Mucosa of descending colon (tissue), 3 donors: ENCODE results near the gene CCDC201. TPM values are rescaled to one million over a fixed set of nuclear protein-coding genes. Genes with fewer than 3 reads are reported as not detected.
"Not testable (repeated sequence)": the region's sequence is repeated elsewhere in the genome, so short reads cannot be mapped to it uniquely, and the experiment has no call there.

Source experiments
- ATAC-seq: fragments of 200-7000 bp; cut with Tn5 transposase; one replicate; pipeline ENCODE4 v1.9.1; 2020; ENCODE audit warnings: mild to moderate bottlenecking, moderate library complexity
- DNase-seq, 3 donors: peaks; one replicate each; pipeline ENCODE4 v3.0.0-alpha.2; 2020
- H3K36me3 ChIP-seq: fragments of 200-600 bp; one replicate; pipeline ENCODE4 v1.8.0; 2021; ENCODE audit warnings: low read depth, mild to moderate bottlenecking
- H3K4me1 ChIP-seq: fragments of 200-600 bp; one replicate; pipeline ENCODE4 v1.8.0; 2021; ENCODE audit warnings: low read depth, mild to moderate bottlenecking
- H3K4me3 ChIP-seq: fragments of 200-600 bp; one replicate; pipeline ENCODE4 v1.8.0; 2021; ENCODE audit warnings: mild to moderate bottlenecking
- H3K9me3 ChIP-seq: fragments of 200-600 bp; one replicate; pipeline ENCODE4 v1.8.0; 2021; ENCODE audit warnings: mild to moderate bottlenecking
- CTCF ChIP-seq: fragments of 200-600 bp; IDR thresholded peaks from one replicate; pipeline ENCODE4 v1.8.0; 2022; ENCODE audit warnings: antibody characterized with exemption, mild to moderate bottlenecking
- intact Hi-C, 2 donors: fragments of 100-400 bp; cut with DNase I in 1 of 2; cut with micrococcal nuclease in 1 of 2; formaldehyde crosslinking; loops; one replicate each; pipeline versions ENCODE4 v1.11.0 to v1.11.1; 2022; cut with DNase I, micrococcal nuclease
- total RNA-seq, 3 donors: library from RNA; stranded (reverse); fragmentation: NEBNext Ultra II Directional in 2 of 3; extraction: Animal tissue kit (Norgen Biotek cat#: 25700) in 2 of 3; gene quantifications; one replicate each; pipeline versions ENCODE4 v1.2.1 to v1.2.4, GENCODE V29; 2021 to 2023
- donor health status: DM: no; HTN: no; CAD: no; lungs with moderate emphysema.
- donor health status: DM: no; HTN: no; CAD: no.
- donor health status: DM: no; HTN: yes; CAD: no.

The CCDC201 gene
- total RNA-seq, 3 donors from 2014 or later: not detected

DNA sequence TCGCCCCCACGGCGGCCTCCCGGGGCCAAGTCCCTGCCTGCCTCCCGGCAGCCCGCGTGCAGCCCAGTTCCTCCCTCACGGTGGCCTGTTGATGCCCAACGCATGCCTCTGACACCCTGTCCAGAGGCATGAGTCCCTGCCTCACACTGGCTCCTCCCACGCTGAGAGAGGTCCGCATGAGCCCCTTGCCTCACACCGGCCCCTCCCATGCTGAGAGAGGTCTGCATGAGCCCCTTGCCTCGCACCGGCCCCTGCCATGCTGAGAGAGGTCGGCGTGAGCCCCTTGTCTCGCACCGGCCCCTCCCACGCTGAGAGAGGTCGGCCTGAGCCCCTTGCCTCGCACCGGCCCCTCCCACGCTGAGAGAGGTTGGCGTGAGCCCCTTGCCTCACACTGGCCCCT is 59.9 kb downstream of the CCDC201 start:
- TF ChIP-seq CTCF: no peak
- no peaks in the 10 kb centered on the region for H3K36me3 ChIP-seq
- H3K4me3 ChIP-seq: no peak overlapping the region
- no peak for DNase-seq
- H3K9me3 ChIP-seq: no peaks in the 10 kb centered on the region
- intact Hi-C loops: no loop called here
- H3K4me1 ChIP-seq: no peaks in the 10 kb centered on the region
- no peak for ATAC-seq

DNA sequence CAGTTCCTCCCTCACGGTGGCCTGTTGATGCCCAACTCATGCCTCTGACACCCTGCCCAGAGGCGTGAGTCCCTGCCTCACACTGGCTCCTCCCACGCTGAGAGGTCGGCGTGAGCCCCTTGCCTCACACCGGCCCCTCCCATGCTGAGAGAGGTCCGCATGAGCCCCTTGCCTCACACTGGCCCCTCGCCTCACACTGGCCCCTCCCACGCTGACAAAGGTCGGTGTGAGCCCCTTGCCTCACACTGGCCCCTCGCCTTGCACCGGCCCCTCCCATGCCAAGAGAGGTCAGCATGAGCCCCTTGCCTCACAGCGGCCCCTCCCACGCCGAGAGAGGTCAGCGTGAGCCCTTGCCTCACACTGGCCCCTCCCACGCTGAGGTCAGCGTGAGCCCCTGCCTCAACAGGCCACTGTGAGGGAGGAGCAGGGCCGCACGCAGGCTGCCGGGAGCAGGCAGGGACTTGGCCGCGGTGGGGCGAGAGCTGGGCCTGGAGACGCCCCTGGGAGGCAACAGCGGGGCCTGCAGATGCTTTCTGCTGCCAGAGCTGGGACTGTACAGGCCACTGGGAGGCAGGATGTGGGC is 61.1 kb downstream of the CCDC201 start:
- H3K4me3 ChIP-seq, intact Hi-C loops, ATAC-seq, H3K4me1 ChIP-seq, H3K36me3 ChIP-seq, DNase-seq, H3K9me3 ChIP-seq: not testable (repeated sequence)

GRCh38 chr7:45810451-45811005 is 62.4 kb downstream of the CCDC201 start:
- ATAC-seq, H3K4me1 ChIP-seq, DNase-seq, H3K4me3 ChIP-seq, H3K36me3 ChIP-seq, H3K9me3 ChIP-seq, intact Hi-C loops: not testable (repeated sequence)

Other genes with a start within 250 kb of the CCDC201 start
- gene IGFBP1, start 15.4 kb upstream of the CCDC201 start, total RNA-seq: not detected
- gene IGFBP3, start 48.2 kb upstream of the CCDC201 start, total RNA-seq: 10 to 100 TPM; 27.0 to 41.5 (median 40.6) TPM